Heart right ventricle (tissue), 16 donors: ENCODE data around the gene AIG1. TPM values are rescaled to one million over a fixed set of nuclear protein-coding genes. Genes with fewer than 3 reads are reported as not detected.
"Not testable (repeated sequence)": the region's sequence is repeated elsewhere in the genome, so short reads cannot be mapped to it uniquely, and the experiment has no call there.

Source experiments
- ATAC-seq, 8 donors: fragments of 200-7000 bp; cut with Tn5 transposase; one replicate each; pipeline ENCODE4 v1.9.1; 2020; ENCODE audit warnings: mild to moderate bottlenecking in 8 of 8, moderate library complexity in 8 of 8, moderate number of reproducible peaks in 1 of 8
- DNase-seq, 2 donors: peaks; one replicate each; pipeline ENCODE4 v3.0.0-alpha.2; 2020
- H3K27ac ChIP-seq, 10 donors: fragments of 200-600 bp; sonication (generic) in 2 of 10; one replicate each; pipeline versions ENCODE4 v1.5.0 to v1.8.0; 2020 to 2022; ENCODE audit warnings: mild to moderate bottlenecking in 3 of 10
- H3K27me3 ChIP-seq, 7 donors: fragments of 200-600 bp; one replicate each; pipeline ENCODE4 v1.8.0; 2021 to 2022; ENCODE audit warnings: mild to moderate bottlenecking in 2 of 7
- H3K36me3 ChIP-seq, 9 donors: fragments of 200-600 bp; sonication (generic) in 1 of 9; one replicate each; pipeline versions ENCODE4 v1.5.0 to v1.8.0; 2020 to 2022; ENCODE audit warnings: mild to moderate bottlenecking in 2 of 9
- H3K4me1 ChIP-seq, 9 donors: fragments of 200-600 bp; sonication (generic) in 1 of 9; one replicate each; pipeline versions ENCODE4 v1.5.0 to v1.8.0; 2020 to 2022; ENCODE audit warnings: mild to moderate bottlenecking in 4 of 9
- H3K4me3 ChIP-seq, 10 donors: fragments of 200-600 bp; sonication (generic) in 2 of 10; one replicate each; pipeline versions ENCODE4 v1.5.0 to v1.8.0; 2020 to 2022; ENCODE audit warnings: mild to moderate bottlenecking in 7 of 10, moderate library complexity in 2 of 10
- H3K9me3 ChIP-seq, 11 donors: fragments of 200-600 bp in 10 of 11; sonication (generic) in 2 of 11; one replicate each; pipeline versions ENCODE4 v1.5.0 to v1.8.0; 2013 to 2022; ENCODE audit warnings: mild to moderate bottlenecking in 2 of 11, control low read depth in 1 of 11, moderate library complexity in 1 of 11
- WGBS, 2 donors: extraction: QIAGEN DNeasy Blood & Tissue Kit; methylation state at CpG; one replicate each; pipeline ENCODE4 v1.1.7; 2013; ENCODE audit warnings: inconsistent platforms in 1 of 2; 5-methylcytosine and 5-hydroxymethylcytosine counted together
- intact Hi-C, 10 donors: fragments of 100-400 bp; cut with DNase I; formaldehyde crosslinking; loops; one replicate each; pipeline versions ENCODE4 v1.11.1 to v1.14.2; 2022
- polyA plus RNA-seq, 2 donors: library from polyadenylated mRNA; stranded (reverse); fragments of 200-250 nt; gene quantifications; one replicate each; pipeline ENCODE4 v1.2.3, GENCODE V29; 2013
- total RNA-seq, 10 donors: library from RNA; stranded (reverse); fragmentation: NEBNext Ultra II Directional in 3 of 10; extraction: Animal tissue kit (Norgen Biotek cat#: 25700) in 3 of 10; gene quantifications; one replicate each; pipeline versions ENCODE4 v1.2.1 to v1.2.4, GENCODE V29; 2021 to 2023
- TF ChIP-seq, protein P1 (sequence below), 9 donors: fragments of 200-600 bp; sonication (generic) in 2 of 9; IDR thresholded peaks; one replicate each; pipeline versions ENCODE4 v1.5.0 to v1.8.0; 2021 to 2022; ENCODE audit warnings: antibody characterized with exemption in 9 of 9, mild to moderate bottlenecking in 5 of 9, moderate library complexity in 1 of 9
- donor health status: Arrhythmogenic right ventricular cardiomyopathy.
- donor health status: ischemic (EF 13 %, LVEDD 7.1; RV severe dilation, severe dysfunction).
- donor health status: healthy with polysubstance abuse.
- donor health status: DM: no; HTN: yes; CAD: no.
- donor health status: DM: no; HTN: no; CAD: no.
- donor health status: ischemic (EF 25% LVEDD 6.9; RV normal size, moderate dysfunction).
- donor health status: ischemic (EF 25% LVEDD 5.7; RV mildly dilated, moderate dysfunction).
- donor health status: healthy.
- donor health status: DM: yes; HTN: yes; CAD: no.
- donor health status: Ischemic cardiomyopathy.
- donor health status: ischemic (EF 35%, LVEDD 5.7; RV mildly dilated, moderate dysfunction).
- donor health status: nonischemic (EF 11% LVEDD 7.7; RV severe dilation, severe dysfunction).
- donor health status: DM: yes; HTN: yes; CAD: no.
- donor health status: PGD.
- donor health status: ischemic (EF 29% LVEDD 5.4; RV normal size, mild dysfunction).
- donor health status: nonischemic (EF 23%, LVEDD 6.1; RV moderate dilation, normal function).

Gene AIG1
- total and polyA plus RNA-seq, 12 donors, result 17.4 to 83.2 (median 66.2) TPM

DNA sequence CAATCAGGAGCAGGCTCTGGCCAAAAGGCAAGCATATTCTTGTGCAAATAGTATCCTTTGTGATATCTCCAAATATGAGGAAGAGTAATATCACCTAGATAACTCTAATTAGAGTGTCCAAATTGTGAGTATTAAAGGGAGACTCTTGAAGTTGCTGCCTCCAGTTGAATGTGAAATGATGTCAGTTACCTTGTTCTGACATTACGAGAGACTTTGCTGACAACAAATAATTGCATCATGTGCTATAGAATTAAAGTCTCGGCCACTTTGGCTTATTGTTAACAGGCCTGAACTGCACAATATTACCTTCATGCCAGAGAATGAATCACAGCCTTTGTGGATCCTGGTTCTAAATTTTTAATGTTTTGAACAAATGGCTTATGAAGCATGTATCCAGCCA lies 106.5 kb downstream of the AIG1 start:
- Histone ChIP-seq H3K4me3 (no peak overlapping the region), H3K36me3 (peaks cover 0 to 23% (median 0%) of the 10 kb centered on the region in 9 donors), H3K9me3 (no peaks in the 10 kb centered on the region), H3K27me3 (no peaks in the 10 kb centered on the region), H3K27ac (no peak overlapping the region), H3K4me1 (peaks cover 0 to 17% (median 0%) of the 10 kb centered on the region in 9 donors)
- intact Hi-C loops, result no loop called here
- DNase-seq (no peak), ATAC-seq (no peak)
- WGBS, 2 donors, result 63 to 95% methylated on average over 2 of the region's 2 CpGs
- TF ChIP-seq, protein P1, sequence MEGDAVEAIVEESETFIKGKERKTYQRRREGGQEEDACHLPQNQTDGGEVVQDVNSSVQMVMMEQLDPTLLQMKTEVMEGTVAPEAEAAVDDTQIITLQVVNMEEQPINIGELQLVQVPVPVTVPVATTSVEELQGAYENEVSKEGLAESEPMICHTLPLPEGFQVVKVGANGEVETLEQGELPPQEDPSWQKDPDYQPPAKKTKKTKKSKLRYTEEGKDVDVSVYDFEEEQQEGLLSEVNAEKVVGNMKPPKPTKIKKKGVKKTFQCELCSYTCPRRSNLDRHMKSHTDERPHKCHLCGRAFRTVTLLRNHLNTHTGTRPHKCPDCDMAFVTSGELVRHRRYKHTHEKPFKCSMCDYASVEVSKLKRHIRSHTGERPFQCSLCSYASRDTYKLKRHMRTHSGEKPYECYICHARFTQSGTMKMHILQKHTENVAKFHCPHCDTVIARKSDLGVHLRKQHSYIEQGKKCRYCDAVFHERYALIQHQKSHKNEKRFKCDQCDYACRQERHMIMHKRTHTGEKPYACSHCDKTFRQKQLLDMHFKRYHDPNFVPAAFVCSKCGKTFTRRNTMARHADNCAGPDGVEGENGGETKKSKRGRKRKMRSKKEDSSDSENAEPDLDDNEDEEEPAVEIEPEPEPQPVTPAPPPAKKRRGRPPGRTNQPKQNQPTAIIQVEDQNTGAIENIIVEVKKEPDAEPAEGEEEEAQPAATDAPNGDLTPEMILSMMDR (IDR thresholded peaks at IDR 0.05), result no peak

DNA sequence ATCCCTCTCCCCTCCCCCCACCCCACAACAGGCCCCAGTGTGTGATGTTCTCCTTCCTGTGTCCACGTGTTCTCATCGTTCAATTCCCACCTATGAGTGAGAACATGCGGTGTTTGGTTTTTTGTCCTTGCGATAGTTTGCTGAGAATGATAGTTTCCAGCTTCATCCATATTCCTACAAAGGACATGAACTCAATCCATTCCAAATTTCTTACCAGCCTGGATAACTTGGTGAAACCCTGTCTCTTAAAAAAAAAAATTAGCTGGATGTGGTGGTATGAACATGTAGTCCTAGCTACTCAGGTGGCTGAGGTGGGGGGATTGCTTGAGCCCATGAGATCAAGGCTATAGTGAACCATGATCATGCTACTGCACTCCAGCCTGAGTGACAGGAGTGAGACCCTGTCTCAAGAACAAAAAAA lies 107.7 kb downstream of the AIG1 start:
- DNase-seq, H3K9me3 ChIP-seq, ATAC-seq, H3K27ac ChIP-seq, H3K4me3 ChIP-seq, H3K27me3 ChIP-seq, intact Hi-C loops: not testable (repeated sequence)
- Histone ChIP-seq H3K4me1 (peaks cover 0 to 15% (median 0%) of the 10 kb centered on the region in 9 donors), H3K36me3 (peaks cover 0 to 23% (median 0%) of the 10 kb centered on the region in 9 donors)
- WGBS, 2 donors, result 86 to 88% methylated on average over 4 of the region's 4 CpGs

DNA sequence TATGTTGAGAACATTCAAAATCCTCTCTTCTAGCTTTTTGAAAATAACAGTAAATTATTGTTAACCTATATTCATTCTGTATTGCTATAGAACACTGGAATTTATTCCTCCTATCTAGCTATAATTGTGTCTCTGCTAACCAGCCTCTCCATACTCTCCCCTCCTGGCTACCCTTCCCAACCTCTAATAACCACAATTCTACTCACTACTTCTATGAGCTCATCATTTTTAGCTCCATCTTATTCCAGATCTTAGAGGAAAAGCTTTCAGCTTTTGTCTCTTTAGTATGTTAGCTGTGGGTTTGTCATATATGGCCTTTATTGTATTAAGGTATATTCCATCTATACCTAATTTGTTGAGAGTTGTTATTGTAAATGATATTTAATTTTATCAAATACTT lies 108.8 kb downstream of the AIG1 start:
- Histone ChIP-seq H3K4me1 (peaks cover 0 to 6% (median 0%) of the 10 kb centered on the region in 9 donors), H3K9me3 (peaks cover 0 to 12% (median 0%) of the 10 kb centered on the region in 11 donors), H3K4me3 (no peak overlapping the region), H3K27me3 (no peaks in the 10 kb centered on the region), H3K27ac (no peak overlapping the region), H3K36me3 (peaks cover 0 to 23% (median 0%) of the 10 kb centered on the region in 9 donors)
- ATAC-seq (no peak), DNase-seq (no peak)
- TF ChIP-seq, protein P1 (IDR thresholded peaks at IDR 0.05), result no peak
- intact Hi-C loops, result no loop called here

DNA sequence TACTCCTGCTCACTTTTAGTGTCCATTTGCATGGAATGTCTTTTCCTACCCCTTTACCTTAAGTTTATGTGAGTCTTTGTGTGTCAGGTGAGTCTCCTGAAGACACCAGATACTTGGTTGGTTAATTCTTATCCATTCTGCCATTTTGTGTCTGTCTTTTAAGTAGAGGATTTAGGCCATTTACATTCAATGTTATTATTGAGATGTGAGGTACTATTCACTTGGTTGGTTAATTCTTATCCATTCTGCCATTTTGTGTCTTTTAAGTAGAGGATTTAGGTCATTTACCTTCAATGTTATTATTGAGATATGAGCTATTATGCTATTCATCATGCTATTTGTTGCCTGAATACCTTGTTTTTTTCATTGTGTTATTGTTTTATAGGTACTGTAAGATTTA lies 113.8 kb downstream of the AIG1 start:
- peaks cover 0 to 29% (median 0%) of the 10 kb centered on the region in 9 donors for H3K36me3 ChIP-seq
- intact Hi-C loops, result no loop called here
- no peak overlapping the region for H3K4me3 ChIP-seq
- TF ChIP-seq, protein P1 (IDR thresholded peaks at IDR 0.05), result no peak
- no peaks in the 10 kb centered on the region for H3K27me3 ChIP-seq
- H3K4me1 ChIP-seq, result peaks cover 0 to 2% (median 0%) of the 10 kb centered on the region in 9 donors
- no peak overlapping the region for H3K27ac ChIP-seq
- ATAC-seq (no peak), DNase-seq (no peak)
- peaks cover 0 to 31% (median 6%) of the 10 kb centered on the region in 11 donors for H3K9me3 ChIP-seq

DNA sequence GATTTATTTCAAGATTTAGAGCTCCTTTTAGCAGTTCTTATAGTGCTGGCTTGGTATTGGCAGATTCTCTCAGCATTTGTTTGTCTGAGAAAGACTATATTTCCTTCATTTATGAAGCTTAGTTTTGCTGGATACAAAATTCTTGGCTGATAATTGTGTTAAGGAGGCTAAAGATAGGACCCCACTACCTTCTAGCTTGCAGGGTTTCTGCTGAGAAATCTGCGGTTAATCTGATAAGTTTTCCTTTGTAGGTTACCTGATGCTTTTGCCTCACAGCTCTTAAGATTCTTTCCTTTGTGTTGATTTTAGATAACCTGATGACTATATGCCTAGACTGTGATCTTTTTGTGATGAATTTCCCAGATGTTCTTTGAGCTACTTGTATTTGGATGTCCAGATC lies 114.3 kb downstream of the AIG1 start:
- intact Hi-C loops, result no loop called here
- Histone ChIP-seq H3K36me3 (peaks cover 0 to 29% (median 0%) of the 10 kb centered on the region in 9 donors), H3K4me3 (no peak overlapping the region), H3K9me3 (peaks cover 0 to 31% (median 6%) of the 10 kb centered on the region in 11 donors), H3K4me1 (peaks cover 0 to 6% (median 2%) of the 10 kb centered on the region in 9 donors), H3K27ac (no peak overlapping the region), H3K27me3 (no peaks in the 10 kb centered on the region)
- DNase-seq (no peak), ATAC-seq (no peak)
- TF ChIP-seq, protein P1 (IDR thresholded peaks at IDR 0.05), result no peak
- 69 to 71% methylated on average over 1 of the region's 1 CpG for WGBS, 2 donors
